ENCODE results near the gene DMTF1. TPM values are rescaled to one million over a fixed set of nuclear protein-coding genes. Genes with fewer than 3 reads are reported as not detected.

Gene DMTF1
- total and polyA plus RNA-seq, 10 donors: 23.2 to 190 (median 119) TPM

GRCh38 chr7:87146740-87147386 lies 5.4 kb upstream of the DMTF1 start:
- WGBS, 5 donors: 85 to 94% (median 89%) methylated on average over 20 to 25 of the region's 25 CpGs
- TF ChIP-seq POLR2A (IDR thresholded peaks at IDR 0.05) (no peak), POLR2AphosphoS5 (IDR thresholded peaks at IDR 0.05) (no peak)
- Histone ChIP-seq H3K27me3 (replicated peaks in 1 of 7) (no peaks in the 10 kb centered on the region), H3K4me1 (peaks cover 0 to 29% (median 11%) of the 10 kb centered on the region in 6 donors), H3K36me3 (no peaks in the 10 kb centered on the region), H3K9me3 (no peaks in the 10 kb centered on the region), H3K4me3 (no peak overlapping the region), H3K27ac (no peak overlapping the region)
- intact Hi-C loops (cut with DNase I; ENCODE audit: low total_unique reads): loop anchor here (5.0 kb wide), 2 partner anchors 75 to 210 kb away; no protein-coding TSS in a partner anchor
- DNase-seq: peak; percentile 78

DNA sequence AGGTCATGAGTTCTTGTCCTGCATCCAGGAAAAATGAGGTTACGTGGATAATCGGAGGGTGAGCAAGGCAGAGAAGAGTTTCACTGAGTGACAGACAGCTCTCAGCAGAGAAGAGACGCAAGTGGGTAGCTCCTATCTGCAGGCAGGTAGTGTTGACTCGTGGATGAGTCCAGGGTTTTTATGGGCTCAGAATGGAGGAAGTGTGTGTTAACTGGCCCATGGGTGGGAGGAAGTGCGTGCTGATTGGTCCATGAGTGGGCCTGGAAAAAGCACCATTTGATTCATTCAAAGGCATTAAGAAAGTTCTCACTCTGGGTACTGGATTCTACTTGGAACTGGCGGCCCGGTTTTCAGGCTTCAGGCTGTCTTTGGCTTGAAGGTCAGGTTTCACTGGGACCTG lies 4.8 kb upstream of the DMTF1 start:
- H3K27me3 ChIP-seq (replicated peaks in 1 of 7): no peaks in the 10 kb centered on the region
- H3K4me3 ChIP-seq: no peak overlapping the region
- peaks cover 0 to 29% (median 11%) of the 10 kb centered on the region in 6 donors for H3K4me1 ChIP-seq
- no peak overlapping the region for H3K27ac ChIP-seq
- TF ChIP-seq CTCF (IDR thresholded peaks at IDR 0.05 in 8 of 11, conservative IDR thresholded peaks at IDR 0.05 in 3 of 11): no peak
- no peak for TF ChIP-seq POLR2A (IDR thresholded peaks at IDR 0.05)
- TF ChIP-seq POLR2AphosphoS5 (IDR thresholded peaks at IDR 0.05): no peak
- H3K9me3 ChIP-seq: no peaks in the 10 kb centered on the region
- WGBS, 5 donors: 90 to 98% (median 92%) methylated on average over 7 of the region's 7 CpGs
- no peak for DNase-seq
- intact Hi-C loops (cut with DNase I; ENCODE audit: low total_unique reads): loop anchor here (5.0 kb wide), 2 partner anchors 75 to 210 kb away; no protein-coding TSS in a partner anchor
- no peaks in the 10 kb centered on the region for H3K36me3 ChIP-seq

GRCh38 chr7:87148332-87148955 lies 3.8 kb upstream of the DMTF1 start:
- DNase-seq: no peak
- no peak overlapping the region for H3K4me3 ChIP-seq
- no peaks in the 10 kb centered on the region for H3K9me3 ChIP-seq
- intact Hi-C loops (cut with DNase I; ENCODE audit: low total_unique reads): loop anchor here (5.0 kb wide), 2 partner anchors 74 to 211 kb away; no protein-coding TSS in a partner anchor
- H3K27me3 ChIP-seq (replicated peaks in 1 of 7): no peaks in the 10 kb centered on the region
- WGBS, 5 donors: 62 to 78% (median 65%) methylated on average over 1 of the region's 1 CpG
- no peaks in the 10 kb centered on the region for H3K36me3 ChIP-seq
- H3K4me1 ChIP-seq: peaks cover 0 to 33% (median 12%) of the 10 kb centered on the region in 6 donors
- H3K27ac ChIP-seq: no peak overlapping the region
- TF ChIP-seq CTCF (IDR thresholded peaks at IDR 0.05 in 8 of 11, conservative IDR thresholded peaks at IDR 0.05 in 3 of 11) (peak in 8 of 11 experiments; percentile 45 to 64 (median 54)), POLR2AphosphoS5 (IDR thresholded peaks at IDR 0.05) (no peak)

DNA sequence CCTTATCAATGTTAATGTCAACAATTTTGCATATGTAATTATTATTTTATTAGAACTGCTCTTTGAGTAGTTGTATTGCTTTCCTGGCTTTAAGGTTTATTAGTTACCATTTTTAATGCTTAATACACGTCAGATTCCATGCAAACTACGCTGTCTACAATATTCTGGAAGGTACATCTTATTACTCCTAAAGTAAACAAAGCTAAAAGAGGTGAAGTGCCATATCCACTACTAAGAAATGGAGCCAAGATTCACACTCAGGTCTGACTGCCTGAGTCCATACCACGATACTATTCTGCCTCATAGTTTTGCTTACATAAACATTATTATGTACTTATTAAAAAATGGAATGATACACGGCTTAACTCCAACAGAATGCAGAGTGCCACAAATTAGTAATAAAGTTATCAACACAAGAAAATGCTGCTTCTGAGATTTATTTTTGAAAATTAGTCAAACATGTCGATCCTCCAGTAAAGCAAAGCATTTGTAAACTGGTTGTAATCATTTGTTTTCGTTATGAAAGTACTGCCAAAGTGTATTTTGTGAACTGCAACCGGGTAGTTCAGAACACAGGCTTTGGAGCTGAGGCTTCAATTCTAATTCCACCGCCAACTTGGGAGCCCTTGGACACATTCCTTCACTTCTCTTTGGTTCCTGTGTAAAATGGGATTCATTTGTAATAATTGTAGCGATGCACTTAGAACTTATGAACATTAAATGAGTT lies 1.1 kb upstream of the DMTF1 start:
- 64 to 79% (median 74%) methylated on average over 9 of the region's 9 CpGs for WGBS, 5 donors
- TF ChIP-seq CTCF (IDR thresholded peaks at IDR 0.05 in 8 of 11, conservative IDR thresholded peaks at IDR 0.05 in 3 of 11) (no peak), POLR2A (IDR thresholded peaks at IDR 0.05) (no peak), POLR2AphosphoS5 (IDR thresholded peaks at IDR 0.05) (no peak)
- DNase-seq: no peak
- Histone ChIP-seq H3K9me3 (no peaks in the 10 kb centered on the region), H3K27ac (peak overlapping the region; percentile 92 to 99 (median 98)), H3K4me1 (peaks cover 24 to 46% (median 38%) of the 10 kb centered on the region in 6 donors), H3K27me3 (replicated peaks in 1 of 7) (no peaks in the 10 kb centered on the region), H3K4me3 (peak overlapping the region in 4 of 8 donors; percentile 54 to 96 (median 88)), H3K36me3 (no peaks in the 10 kb centered on the region)
- intact Hi-C loops (cut with DNase I; ENCODE audit: low total_unique reads): no loop called here
